Effector memory CD4-positive, alpha-beta T cell (primary cell): ENCODE data around the gene CRTAC1.

ENCODE experiments used
- DNase-seq, 3 donors: peaks; one replicate each; pipeline ENCODE4 v3.0.0-alpha.2; 2020
- H3K27ac ChIP-seq: 2 replicates; pipeline ENCODE4 v1.7.0; 2013; ENCODE audit warnings: mild to moderate bottlenecking, low read length, moderate library complexity; ENCODE audit not compliant: insufficient read depth, poor library complexity, severe bottlenecking
- H3K27me3 ChIP-seq: replicated peaks from 2 replicates; pipeline ENCODE4 v1.7.0; 2013; ENCODE audit warnings: mild to moderate bottlenecking, low read length; ENCODE audit not compliant: insufficient read depth, control insufficient read depth, poor library complexity, severe bottlenecking
- H3K36me3 ChIP-seq: 2 replicates; pipeline ENCODE4 v1.7.0; 2013; ENCODE audit warnings: mild to moderate bottlenecking, low read length, moderate library complexity; ENCODE audit not compliant: control insufficient read depth, insufficient read depth
- H3K4me1 ChIP-seq: 2 replicates; pipeline ENCODE4 v1.7.0; 2013; ENCODE audit warnings: low read length, mild to moderate bottlenecking; ENCODE audit not compliant: control insufficient read depth, insufficient read depth, poor library complexity, severe bottlenecking
- H3K4me3 ChIP-seq: 2 replicates; pipeline ENCODE4 v1.7.0; 2013; ENCODE audit warnings: low read length, low read depth, mild to moderate bottlenecking; ENCODE audit not compliant: insufficient read depth, poor library complexity, severe bottlenecking
- H3K9me3 ChIP-seq: 2 replicates; pipeline ENCODE4 v1.7.0; 2013; ENCODE audit warnings: mild to moderate bottlenecking, low read length, moderate library complexity; ENCODE audit not compliant: control insufficient read depth

CRTAC1 gene

GRCh38 chr10:97926055-97926454 lies 104.4 kb downstream of the CRTAC1 start:
- H3K27me3 ChIP-seq: peaks cover 5% of the 10 kb centered on the region
- no peak overlapping the region for H3K27ac ChIP-seq
- no peaks in the 10 kb centered on the region for H3K9me3 ChIP-seq
- no peak for DNase-seq
- H3K36me3 ChIP-seq: no peaks in the 10 kb centered on the region
- no peak overlapping the region for H3K4me3 ChIP-seq
- H3K4me1 ChIP-seq: no peaks in the 10 kb centered on the region

- no peaks in the 10 kb centered on the region for H3K9me3 ChIP-seq
- no peak overlapping the region for H3K27ac ChIP-seq
- H3K27me3 ChIP-seq: peaks cover 5% of the 10 kb centered on the region
- H3K36me3 ChIP-seq: no peaks in the 10 kb centered on the region
- H3K4me1 ChIP-seq: no peaks in the 10 kb centered on the region
- no peak overlapping the region for H3K4me3 ChIP-seq
- no peak for DNase-seq
Observed at GRCh38 chr10:97925308-97925938, 105.0 kb downstream of the CRTAC1 start.

- DNase-seq: no peak
- no peaks in the 10 kb centered on the region for H3K4me1 ChIP-seq
- no peak overlapping the region for H3K27ac ChIP-seq
- no peaks in the 10 kb centered on the region for H3K9me3 ChIP-seq
- H3K36me3 ChIP-seq: no peaks in the 10 kb centered on the region
- H3K27me3 ChIP-seq: peaks cover 5% of the 10 kb centered on the region
- no peak overlapping the region for H3K4me3 ChIP-seq
Observed at GRCh38 chr10:97924678-97925077, 105.7 kb downstream of the CRTAC1 start.

- peaks cover 5% of the 10 kb centered on the region for H3K27me3 ChIP-seq
Observed at GRCh38 chr10:97923476-97923875, 106.9 kb downstream of the CRTAC1 start.

GRCh38 chr10:97923057-97923456 lies 107.4 kb downstream of the CRTAC1 start:
- Histone ChIP-seq H3K27me3 (peaks cover 5% of the 10 kb centered on the region), H3K4me3 (no peak overlapping the region), H3K27ac (no peak overlapping the region), H3K4me1 (no peaks in the 10 kb centered on the region), H3K36me3 (no peaks in the 10 kb centered on the region), H3K9me3 (no peaks in the 10 kb centered on the region)
- DNase-seq: no peak

More at GRCh38 chr10:97923476-97923875, 106.9 kb downstream of the CRTAC1 start:
- Histone ChIP-seq H3K9me3 (no peaks in the 10 kb centered on the region), H3K27ac (no peak overlapping the region), H3K4me3 (no peak overlapping the region), H3K36me3 (no peaks in the 10 kb centered on the region), H3K4me1 (no peaks in the 10 kb centered on the region)
- DNase-seq: no peak

- peaks cover 5% of the 10 kb centered on the region for H3K27me3 ChIP-seq
- no peak overlapping the region for H3K27ac ChIP-seq
- no peak for DNase-seq
- no peak overlapping the region for H3K4me3 ChIP-seq
- H3K9me3 ChIP-seq: no peaks in the 10 kb centered on the region
- H3K4me1 ChIP-seq: no peaks in the 10 kb centered on the region
- H3K36me3 ChIP-seq: no peaks in the 10 kb centered on the region
Observed at GRCh38 chr10:97922022-97922758, 108.2 kb downstream of the CRTAC1 start.

- Histone ChIP-seq H3K27me3 (peaks cover 5% of the 10 kb centered on the region), H3K27ac (no peak overlapping the region), H3K4me1 (no peaks in the 10 kb centered on the region), H3K4me3 (no peak overlapping the region), H3K9me3 (no peaks in the 10 kb centered on the region), H3K36me3 (no peaks in the 10 kb centered on the region)
- DNase-seq: no peak
Observed at GRCh38 chr10:97921581-97922021, 108.8 kb downstream of the CRTAC1 start.

- no peaks in the 10 kb centered on the region for H3K4me1 ChIP-seq
- H3K36me3 ChIP-seq: no peaks in the 10 kb centered on the region
- no peak overlapping the region for H3K27ac ChIP-seq
- no peaks in the 10 kb centered on the region for H3K9me3 ChIP-seq
- DNase-seq: no peak
- peaks cover 5% of the 10 kb centered on the region for H3K27me3 ChIP-seq
- no peak overlapping the region for H3K4me3 ChIP-seq
Observed at GRCh38 chr10:97920865-97921264, 109.6 kb downstream of the CRTAC1 start.

GRCh38 chr10:97919012-97919411 lies 111.4 kb downstream of the CRTAC1 start:
- H3K27ac ChIP-seq: no peak overlapping the region
- H3K27me3 ChIP-seq: peaks cover 2% of the 10 kb centered on the region
- H3K36me3 ChIP-seq: no peaks in the 10 kb centered on the region
- H3K9me3 ChIP-seq: no peaks in the 10 kb centered on the region
- H3K4me1 ChIP-seq: no peaks in the 10 kb centered on the region
- no peak for DNase-seq
- H3K4me3 ChIP-seq: no peak overlapping the region

- no peaks in the 10 kb centered on the region for H3K27me3 ChIP-seq
- no peak overlapping the region for H3K27ac ChIP-seq
- H3K4me3 ChIP-seq: no peak overlapping the region
Observed at GRCh38 chr10:97916586-97916985, 113.8 kb downstream of the CRTAC1 start.

More at GRCh38 chr10:97916586-97916985, 113.8 kb downstream of the CRTAC1 start:
- Histone ChIP-seq H3K36me3 (no peaks in the 10 kb centered on the region), H3K9me3 (no peaks in the 10 kb centered on the region), H3K4me1 (no peaks in the 10 kb centered on the region)
- DNase-seq: no peak
